Tongue (tissue), 2 donors: Measurements from ENCODE around the gene OR2H1. TPM values are rescaled to one million over a fixed set of nuclear protein-coding genes. Genes with fewer than 3 reads are reported as not detected.

Source experiments
- DNase-seq: peaks from one replicate; pipeline ENCODE4 v3.0.0-alpha.2; 2015
- total RNA-seq: library from RNA; depleted of rRNA; stranded (reverse); fragments of >200 nt; gene quantifications from one replicate; pipeline ENCODE4 v1.2.3, GENCODE V29; 2014

The OR2H1 gene
- total RNA-seq, 1 donor from 2014 or later, result not detected

- no peak for DNase-seq
Measured at GRCh38 chr6:29483735-29484134, 26.8 kb downstream of the OR2H1 start.

- DNase-seq, result no peak
Measured at GRCh38 chr6:29486577-29486976, 29.6 kb downstream of the OR2H1 start.

GRCh38 chr6:29487131-29487530, 30.2 kb downstream of the OR2H1 start:
- DNase-seq, result no peak

- DNase-seq, result no peak
Measured at GRCh38 chr6:29487660-29488059, 30.7 kb downstream of the OR2H1 start, which contains the start of gene MAS1L. Gene MAS1L, minus strand, starts transcription at chr6:29487956. Its CDS starts 54 bp downstream, at chr6:29487902.

- no peak for DNase-seq
Measured at GRCh38 chr6:29488874-29489273, 31.9 kb downstream of the OR2H1 start.

- no peak for DNase-seq
Measured at GRCh38 chr6:29489286-29489685, 32.3 kb downstream of the OR2H1 start.

- no peak for DNase-seq
Measured at GRCh38 chr6:29490055-29490454, 33.1 kb downstream of the OR2H1 start.

- no peak for DNase-seq
Measured at GRCh38 chr6:29490552-29490951, 33.6 kb downstream of the OR2H1 start.

GRCh38 chr6:29491574-29491973, 34.6 kb downstream of the OR2H1 start:
- no peak for DNase-seq

- DNase-seq, result no peak
Measured at GRCh38 chr6:29493261-29493660, 36.3 kb downstream of the OR2H1 start.

GRCh38 chr6:29494131-29494530, 37.2 kb downstream of the OR2H1 start:
- DNase-seq, result no peak

- DNase-seq, result no peak
Measured at GRCh38 chr6:29495571-29495970, 38.6 kb downstream of the OR2H1 start.

- DNase-seq, result no peak
Measured at GRCh38 chr6:29496961-29497360, 40.0 kb downstream of the OR2H1 start.

- no peak for DNase-seq
Measured at GRCh38 chr6:29499704-29500103, 42.7 kb downstream of the OR2H1 start.

- no peak for DNase-seq
Measured at GRCh38 chr6:29500594-29500993, 43.6 kb downstream of the OR2H1 start.

- DNase-seq, result no peak
Measured at GRCh38 chr6:29501106-29501505, 44.2 kb downstream of the OR2H1 start.

GRCh38 chr6:29502181-29502580, 45.2 kb downstream of the OR2H1 start:
- no peak for DNase-seq

GRCh38 chr6:29502597-29502996, 45.6 kb downstream of the OR2H1 start:
- no peak for DNase-seq

GRCh38 chr6:29504961-29505360, 48.0 kb downstream of the OR2H1 start:
- DNase-seq, result no peak

GRCh38 chr6:29505808-29506207, 48.9 kb downstream of the OR2H1 start:
- no peak for DNase-seq

- no peak for DNase-seq
Measured at GRCh38 chr6:29506446-29507067, 49.6 kb downstream of the OR2H1 start.

- DNase-seq, result no peak
Measured at GRCh38 chr6:29507319-29507718, 50.4 kb downstream of the OR2H1 start.

- DNase-seq, result no peak
Measured at GRCh38 chr6:29509239-29509638, 52.3 kb downstream of the OR2H1 start.

GRCh38 chr6:29509711-29510110, 52.8 kb downstream of the OR2H1 start:
- DNase-seq, result no peak

- no peak for DNase-seq
Measured at GRCh38 chr6:29510202-29510601, 53.2 kb downstream of the OR2H1 start.
